ENCODE results near the gene PNMA8B.

The PNMA8B gene

GRCh38 chr19:46487802-46488445, 7.7 kb downstream of the PNMA8B start:
- DNase-seq (ENCODE audit: low read depth), result peak; percentile 73

- DNase-seq (ENCODE audit: low read depth), result no peak
These were observed 8.4 kb downstream of the PNMA8B start for GRCh38 chr19:46487178-46487801.

- no peak for DNase-seq (ENCODE audit: low read depth)
These were observed 9.3 kb downstream of the PNMA8B start for GRCh38 chr19:46486358-46486757.

- no peak for DNase-seq (ENCODE audit: low read depth)
These were observed 11.0 kb downstream of the PNMA8B start for GRCh38 chr19:46484656-46485055.

GRCh38 chr19:46482631-46483030, 13.0 kb downstream of the PNMA8B start:
- no peak for DNase-seq (ENCODE audit: low read depth)

- DNase-seq (ENCODE audit: low read depth), result no peak
These were observed 13.7 kb downstream of the PNMA8B start for GRCh38 chr19:46481947-46482346.

GRCh38 chr19:46481223-46481848, 14.3 kb downstream of the PNMA8B start:
- no peak for DNase-seq (ENCODE audit: low read depth)

GRCh38 chr19:46480415-46480814, 15.3 kb downstream of the PNMA8B start:
- DNase-seq (ENCODE audit: low read depth), result no peak

- no peak for DNase-seq (ENCODE audit: low read depth)
These were observed 17.2 kb downstream of the PNMA8B start for GRCh38 chr19:46478356-46478986.

- no peak for DNase-seq (ENCODE audit: low read depth)
These were observed 19.7 kb downstream of the PNMA8B start for GRCh38 chr19:46475986-46476385.

GRCh38 chr19:46474211-46474610, 21.5 kb downstream of the PNMA8B start:
- DNase-seq (ENCODE audit: low read depth), result no peak

- DNase-seq (ENCODE audit: low read depth), result no peak
These were observed 23.1 kb downstream of the PNMA8B start for GRCh38 chr19:46472592-46472991.

- DNase-seq (ENCODE audit: low read depth), result no peak
These were observed 23.7 kb downstream of the PNMA8B start for GRCh38 chr19:46471811-46472543.

GRCh38 chr19:46471116-46471733, 24.4 kb downstream of the PNMA8B start, which contains the start of gene PNMA8A:
TSS of gene PNMA8A (minus strand) at chr19:46471563. CDS start at chr19:46471035, 528 bp downstream.
- DNase-seq (ENCODE audit: low read depth), result no peak

- DNase-seq (ENCODE audit: low read depth), result no peak
These were observed 25.3 kb downstream of the PNMA8B start for GRCh38 chr19:46470376-46470775.

GRCh38 chr19:46469541-46470185, 26.0 kb downstream of the PNMA8B start:
- DNase-seq (ENCODE audit: low read depth), result no peak

- no peak for DNase-seq (ENCODE audit: low read depth)
These were observed 29.0 kb downstream of the PNMA8B start for GRCh38 chr19:46466536-46467196.

- DNase-seq (ENCODE audit: low read depth), result no peak
These were observed 32.2 kb downstream of the PNMA8B start for GRCh38 chr19:46463516-46463915.

- no peak for DNase-seq (ENCODE audit: low read depth)
These were observed 34.1 kb downstream of the PNMA8B start for GRCh38 chr19:46461537-46461936.

GRCh38 chr19:46460981-46461380, 34.7 kb downstream of the PNMA8B start:
- no peak for DNase-seq (ENCODE audit: low read depth)

GRCh38 chr19:46460055-46460454, 35.6 kb downstream of the PNMA8B start:
- DNase-seq (ENCODE audit: low read depth), result no peak
